ENCODE data around the gene ATP1B1. TPM values are rescaled to one million over a fixed set of nuclear protein-coding genes. Genes with fewer than 3 reads are reported as not detected.

The ATP1B1 gene
- total RNA-seq, 1 experiment from 2014 or later = 44.4 TPM

DNA sequence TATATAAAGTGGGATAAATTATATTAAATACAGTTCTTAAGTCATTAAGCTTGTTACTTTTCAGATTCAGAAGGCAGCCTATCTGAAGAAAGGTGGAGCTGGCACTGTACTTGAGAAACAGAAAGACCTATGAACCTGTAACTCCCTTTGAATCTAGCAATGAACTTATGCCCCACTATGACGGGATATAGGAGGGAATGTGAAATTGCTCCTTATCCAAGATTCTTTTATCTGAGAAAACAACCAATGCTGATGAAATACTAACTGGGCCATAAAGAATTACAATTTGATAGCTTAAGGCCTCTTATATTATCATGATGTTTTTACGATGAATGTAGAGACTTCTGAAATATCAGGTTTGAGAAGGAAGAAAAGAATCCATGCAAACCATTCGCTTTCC lies 50.1 kb downstream of the ATP1B1 start:
- H4K8ac ChIP-seq (replicated peaks; ENCODE audit: insufficient read length, low read depth, low read length) = no peak overlapping the region
- H3K56ac ChIP-seq (ENCODE audit: insufficient read length, low read depth, low read length) = no peak overlapping the region
- H3K36me3 Mint-ChIP-seq (ENCODE audit: insufficient read depth in 1 of 3, low read depth in 3 of 3) = no peaks in the 10 kb centered on the region
- H3K27me3 ChIP-seq (ENCODE audit: insufficient read depth, low read length) = no peaks in the 10 kb centered on the region
- no peaks in the 10 kb centered on the region for H3K79me2 ChIP-seq (ENCODE audit: insufficient read depth, low read length)
- peaks cover 4 to 6% of the 10 kb centered on the region in 2 experiments for H3K4me1 Mint-ChIP-seq
- H3K18ac ChIP-seq (ENCODE audit: insufficient read length, low read depth, low read length) = no peak overlapping the region
- WGBS (ENCODE audit: extremely low coverage, insufficient read length, low lambda C conversion rate) = no CpG with 5 or more reads among the region's 3 CpGs
- no peak overlapping the region for H3K9ac ChIP-seq (ENCODE audit: extremely low read depth, insufficient read length, low read length)
- H3K4me3 Mint-ChIP-seq = no peak overlapping the region
- no peak overlapping the region for H2BK120ac ChIP-seq (ENCODE audit: low read depth, low read length, poor library complexity, severe bottlenecking)
- H3K23me2 ChIP-seq (ENCODE audit: insufficient read length, low read depth, low read length, poor library complexity, severe bottlenecking) = no peaks in the 10 kb centered on the region
- H3K9me3 ChIP-seq (ENCODE audit: control insufficient read depth, low read depth, low read length) = no peaks in the 10 kb centered on the region
- no peaks in the 10 kb centered on the region for H3K4me1 ChIP-seq (ENCODE audit: insufficient read depth, low read length)
- H3K79me1 ChIP-seq (ENCODE audit: insufficient read depth, low read depth, low read length, poor library complexity, severe bottlenecking) = no peaks in the 10 kb centered on the region
- TF ChIP-seq, protein P1, sequence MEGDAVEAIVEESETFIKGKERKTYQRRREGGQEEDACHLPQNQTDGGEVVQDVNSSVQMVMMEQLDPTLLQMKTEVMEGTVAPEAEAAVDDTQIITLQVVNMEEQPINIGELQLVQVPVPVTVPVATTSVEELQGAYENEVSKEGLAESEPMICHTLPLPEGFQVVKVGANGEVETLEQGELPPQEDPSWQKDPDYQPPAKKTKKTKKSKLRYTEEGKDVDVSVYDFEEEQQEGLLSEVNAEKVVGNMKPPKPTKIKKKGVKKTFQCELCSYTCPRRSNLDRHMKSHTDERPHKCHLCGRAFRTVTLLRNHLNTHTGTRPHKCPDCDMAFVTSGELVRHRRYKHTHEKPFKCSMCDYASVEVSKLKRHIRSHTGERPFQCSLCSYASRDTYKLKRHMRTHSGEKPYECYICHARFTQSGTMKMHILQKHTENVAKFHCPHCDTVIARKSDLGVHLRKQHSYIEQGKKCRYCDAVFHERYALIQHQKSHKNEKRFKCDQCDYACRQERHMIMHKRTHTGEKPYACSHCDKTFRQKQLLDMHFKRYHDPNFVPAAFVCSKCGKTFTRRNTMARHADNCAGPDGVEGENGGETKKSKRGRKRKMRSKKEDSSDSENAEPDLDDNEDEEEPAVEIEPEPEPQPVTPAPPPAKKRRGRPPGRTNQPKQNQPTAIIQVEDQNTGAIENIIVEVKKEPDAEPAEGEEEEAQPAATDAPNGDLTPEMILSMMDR (conservative IDR thresholded peaks at IDR 0.05) = no peak
- H3K27ac ChIP-seq (ENCODE audit: insufficient read length, low read depth, low read length) = no peak overlapping the region
- H2BK15ac ChIP-seq (ENCODE audit: low read depth, low read length) = no peak overlapping the region
- DNase-seq = no peak
- no peak overlapping the region for H3K4ac ChIP-seq (ENCODE audit: low read depth, low read length)
- no peak overlapping the region for H2BK20ac ChIP-seq (ENCODE audit: low read depth, low read length, poor library complexity, severe bottlenecking)
- H2BK12ac ChIP-seq (ENCODE audit: insufficient read length, low read depth, low read length) = no peak overlapping the region
- no peak overlapping the region for H4K5ac ChIP-seq (ENCODE audit: insufficient read length, low read depth, low read length)
- no peak overlapping the region for H3T11ph ChIP-seq (ENCODE audit: low read length)
- H2AFZ ChIP-seq (ENCODE audit: low read length) = no peak overlapping the region
- H3K9me3 Mint-ChIP-seq = no peaks in the 10 kb centered on the region
- H3K27ac Mint-ChIP-seq = no peak overlapping the region
- H3K27me3 Mint-ChIP-seq (ENCODE audit: low read depth) = no peaks in the 10 kb centered on the region
- H3K4me2 ChIP-seq (ENCODE audit: insufficient read depth, insufficient read length, low read length) = no peak overlapping the region
- H4K20me1 ChIP-seq (ENCODE audit: control insufficient read depth, insufficient read depth, insufficient read length) = no peaks in the 10 kb centered on the region
- no peak overlapping the region for H2BK5ac ChIP-seq (ENCODE audit: insufficient read length, low read length)
- no peak overlapping the region for H3K14ac ChIP-seq (ENCODE audit: insufficient read depth, low read length)
- H2AK5ac ChIP-seq (ENCODE audit: insufficient read length, low read length) = no peak overlapping the region
- no peak overlapping the region for H4K91ac ChIP-seq (ENCODE audit: insufficient read length, low read depth, low read length)
- H3K23ac ChIP-seq (ENCODE audit: insufficient read length, low read depth, low read length) = no peak overlapping the region

Data from H9 (cell line).